SK-N-MC (cell line): Measurements from ENCODE around the gene RPUSD3.

Source experiments
- EZH2 ChIP-seq: fragments of 200-600 bp; sonication (generic); IDR thresholded peaks from one replicate; pipeline ENCODE4 v1.6.1; 2017; ENCODE audit warnings: antibody characterized with exemption
- POLR2AphosphoS5 ChIP-seq: IDR thresholded peaks from 2 replicates; pipeline ENCODE4 v1.6.1; 2012; ENCODE audit warnings: mild to moderate bottlenecking, low read depth, low read length, borderline replicate concordance

GRCh38 chr3:9833078-9833477 lies 10.7 kb downstream of the RPUSD3 start:
- TF ChIP-seq POLR2AphosphoS5 (no peak), EZH2 (no peak)
